Peyer's patch (tissue), 4 donors: Measurements from ENCODE around the gene PTPRN. TPM values are rescaled to one million over a fixed set of nuclear protein-coding genes. Genes with fewer than 3 reads are reported as not detected.
"Not testable (repeated sequence)": the region's sequence is repeated elsewhere in the genome, so short reads cannot be mapped to it uniquely, and the experiment has no call there.

Source experiments
- DNase-seq, 3 donors: peaks; one replicate each; pipeline ENCODE4 v3.0.0-alpha.2; 2017 to 2019
- H3K27ac ChIP-seq, 4 donors: fragments of 200-600 bp; sonication (generic); one replicate each; pipeline ENCODE4 v1.5.1; 2016 to 2019
- H3K27me3 ChIP-seq, 2 donors: fragments of 200-600 bp; sonication (generic); one replicate each; pipeline ENCODE4 v1.5.1; 2019
- H3K36me3 ChIP-seq, 3 donors: fragments of 200-600 bp; sonication (generic); one replicate each; pipeline ENCODE4 v1.5.1; 2016 to 2019
- H3K4me1 ChIP-seq, 4 donors: fragments of 200-600 bp; sonication (generic); one replicate each; pipeline ENCODE4 v1.5.1; 2016 to 2019
- H3K4me3 ChIP-seq, 4 donors: fragments of 200-600 bp; sonication (generic); 1 replicate in 3 of 4; 2 replicates in 1 of 4; pipeline ENCODE4 v1.5.1; 2016 to 2019; ENCODE audit warnings: mild to moderate bottlenecking in 1 of 4
- H3K9me3 ChIP-seq, 4 donors: fragments of 200-600 bp; sonication (generic); one replicate each; pipeline ENCODE4 v1.5.1; 2016 to 2019; ENCODE audit warnings: mild to moderate bottlenecking in 1 of 4
- POLR2A ChIP-seq, 2 donors: fragments of 450-650 bp; IDR thresholded peaks; one replicate each; pipeline ENCODE4 v1.5.1; 2017; ENCODE audit warnings: antibody characterized with exemption in 2 of 2, mild to moderate bottlenecking in 2 of 2, moderate library complexity in 2 of 2
- total RNA-seq, 4 donors: library from RNA; depleted of rRNA; stranded (reverse); fragments of >200 nt; gene quantifications; one replicate each; pipeline ENCODE4 v1.1.0, GENCODE V29; 2016
- TF ChIP-seq, protein P1 (sequence below), 6 experiments: fragments of 450-650 bp in 4 of 6; fragments of 200-600 bp in 2 of 6; sonication (generic) in 1 of 6; IDR thresholded peaks; one replicate each; pipeline ENCODE4 v1.5.1; 2017 to 2019; ENCODE audit warnings: antibody characterized with exemption in 6 of 6, mild to moderate bottlenecking in 3 of 6, moderate library complexity in 1 of 6

Gene PTPRN
- total RNA-seq, 4 donors from 2014 or later = 0.88 to 4.9 (median 2.3) TPM; not detected in 1

- Histone ChIP-seq H3K36me3 (no peaks in the 10 kb centered on the region), H3K9me3 (no peaks in the 10 kb centered on the region), H3K27me3 (no peaks in the 10 kb centered on the region), H3K4me1 (peaks cover 0 to 15% (median 0%) of the 10 kb centered on the region in 4 donors), H3K27ac (peak overlapping the region in 2 of 4 donors; percentile 42 to 65), H3K4me3 (no peak overlapping the region)
- TF ChIP-seq, protein P1, sequence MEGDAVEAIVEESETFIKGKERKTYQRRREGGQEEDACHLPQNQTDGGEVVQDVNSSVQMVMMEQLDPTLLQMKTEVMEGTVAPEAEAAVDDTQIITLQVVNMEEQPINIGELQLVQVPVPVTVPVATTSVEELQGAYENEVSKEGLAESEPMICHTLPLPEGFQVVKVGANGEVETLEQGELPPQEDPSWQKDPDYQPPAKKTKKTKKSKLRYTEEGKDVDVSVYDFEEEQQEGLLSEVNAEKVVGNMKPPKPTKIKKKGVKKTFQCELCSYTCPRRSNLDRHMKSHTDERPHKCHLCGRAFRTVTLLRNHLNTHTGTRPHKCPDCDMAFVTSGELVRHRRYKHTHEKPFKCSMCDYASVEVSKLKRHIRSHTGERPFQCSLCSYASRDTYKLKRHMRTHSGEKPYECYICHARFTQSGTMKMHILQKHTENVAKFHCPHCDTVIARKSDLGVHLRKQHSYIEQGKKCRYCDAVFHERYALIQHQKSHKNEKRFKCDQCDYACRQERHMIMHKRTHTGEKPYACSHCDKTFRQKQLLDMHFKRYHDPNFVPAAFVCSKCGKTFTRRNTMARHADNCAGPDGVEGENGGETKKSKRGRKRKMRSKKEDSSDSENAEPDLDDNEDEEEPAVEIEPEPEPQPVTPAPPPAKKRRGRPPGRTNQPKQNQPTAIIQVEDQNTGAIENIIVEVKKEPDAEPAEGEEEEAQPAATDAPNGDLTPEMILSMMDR (IDR thresholded peaks at IDR 0.05) = no peak
- TF ChIP-seq POLR2A (IDR thresholded peaks at IDR 0.05) = no peak
- peak in 2 of 3 donors; percentile 85 to 91 for DNase-seq
Observed at GRCh38 chr2:219269362-219270054, 39.7 kb downstream of the PTPRN start.

DNA sequence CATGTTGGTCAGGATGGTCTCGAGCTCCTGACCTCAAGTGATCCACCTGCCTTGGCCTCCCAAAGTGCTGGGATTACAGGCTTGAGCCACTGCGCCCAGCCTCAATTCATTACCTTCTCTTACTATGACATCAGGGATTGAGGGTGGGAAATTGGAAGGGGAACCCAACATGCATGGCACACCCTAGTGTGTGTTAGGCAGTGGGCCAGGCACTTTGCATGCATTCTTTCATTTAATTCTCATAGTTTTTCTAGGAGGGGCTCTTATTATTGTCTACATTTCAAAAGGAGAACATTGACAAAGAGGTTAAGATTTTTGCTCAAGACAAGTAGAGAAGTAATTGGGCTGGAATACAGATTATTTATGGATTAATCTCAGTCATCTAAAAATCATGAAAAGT, 40.9 kb downstream of the PTPRN start:
- H3K4me1 ChIP-seq = peaks cover 0 to 15% (median 0%) of the 10 kb centered on the region in 4 donors
- H3K9me3 ChIP-seq = no peaks in the 10 kb centered on the region
- no peak overlapping the region for H3K27ac ChIP-seq
- H3K36me3 ChIP-seq = no peaks in the 10 kb centered on the region
- no peaks in the 10 kb centered on the region for H3K27me3 ChIP-seq
- H3K4me3 ChIP-seq = no peak overlapping the region
- TF ChIP-seq, protein P1 (IDR thresholded peaks at IDR 0.05) = no peak
- no peak for TF ChIP-seq POLR2A (IDR thresholded peaks at IDR 0.05)
- DNase-seq = no peak

GRCh38 chr2:219266886-219267285, 42.3 kb downstream of the PTPRN start:
- no peaks in the 10 kb centered on the region for H3K36me3 ChIP-seq
- H3K27ac ChIP-seq = no peak overlapping the region
- H3K4me3 ChIP-seq = no peak overlapping the region
- peaks cover 0 to 15% (median 0%) of the 10 kb centered on the region in 4 donors for H3K4me1 ChIP-seq
- no peak for DNase-seq
- TF ChIP-seq, protein P1 (IDR thresholded peaks at IDR 0.05) = no peak
- no peak for TF ChIP-seq POLR2A (IDR thresholded peaks at IDR 0.05)
- H3K9me3 ChIP-seq = no peaks in the 10 kb centered on the region
- H3K27me3 ChIP-seq = no peaks in the 10 kb centered on the region

- peaks cover 0 to 15% (median 0%) of the 10 kb centered on the region in 4 donors for H3K4me1 ChIP-seq
- H3K27ac ChIP-seq = no peak overlapping the region
- TF ChIP-seq POLR2A (IDR thresholded peaks at IDR 0.05) = no peak
- TF ChIP-seq, protein P1 (IDR thresholded peaks at IDR 0.05) = no peak
- H3K4me3 ChIP-seq = no peak overlapping the region
- no peak for DNase-seq
- no peaks in the 10 kb centered on the region for H3K36me3 ChIP-seq
- no peaks in the 10 kb centered on the region for H3K27me3 ChIP-seq
- H3K9me3 ChIP-seq = no peaks in the 10 kb centered on the region
Observed at GRCh38 chr2:219266232-219266631, 43.0 kb downstream of the PTPRN start.

GRCh38 chr2:219261024-219261855, 48.0 kb downstream of the PTPRN start:
- no peaks in the 10 kb centered on the region for H3K36me3 ChIP-seq

GRCh38 chr2:219258942-219259341, 50.3 kb downstream of the PTPRN start:
- H3K27ac ChIP-seq, H3K9me3 ChIP-seq, H3K4me1 ChIP-seq, DNase-seq, H3K27me3 ChIP-seq, H3K36me3 ChIP-seq, H3K4me3 ChIP-seq: not testable (repeated sequence)

More at GRCh38 chr2:219261024-219261855, 48.0 kb downstream of the PTPRN start:
- no peak for TF ChIP-seq POLR2A (IDR thresholded peaks at IDR 0.05)
- TF ChIP-seq, protein P1 (IDR thresholded peaks at IDR 0.05) = no peak
- Histone ChIP-seq H3K27me3 (no peaks in the 10 kb centered on the region), H3K4me1 (no peaks in the 10 kb centered on the region), H3K27ac (no peak overlapping the region), H3K4me3 (no peak overlapping the region), H3K9me3 (no peaks in the 10 kb centered on the region)
- DNase-seq = no peak
